ENCODE results near the gene RNF166. TPM values are rescaled to one million over a fixed set of nuclear protein-coding genes. Genes with fewer than 3 reads are reported as not detected.

RNF166 gene
- total and polyA plus RNA-seq, 11 donors: 9.3 to 28.5 (median 15.4) TPM

DNA sequence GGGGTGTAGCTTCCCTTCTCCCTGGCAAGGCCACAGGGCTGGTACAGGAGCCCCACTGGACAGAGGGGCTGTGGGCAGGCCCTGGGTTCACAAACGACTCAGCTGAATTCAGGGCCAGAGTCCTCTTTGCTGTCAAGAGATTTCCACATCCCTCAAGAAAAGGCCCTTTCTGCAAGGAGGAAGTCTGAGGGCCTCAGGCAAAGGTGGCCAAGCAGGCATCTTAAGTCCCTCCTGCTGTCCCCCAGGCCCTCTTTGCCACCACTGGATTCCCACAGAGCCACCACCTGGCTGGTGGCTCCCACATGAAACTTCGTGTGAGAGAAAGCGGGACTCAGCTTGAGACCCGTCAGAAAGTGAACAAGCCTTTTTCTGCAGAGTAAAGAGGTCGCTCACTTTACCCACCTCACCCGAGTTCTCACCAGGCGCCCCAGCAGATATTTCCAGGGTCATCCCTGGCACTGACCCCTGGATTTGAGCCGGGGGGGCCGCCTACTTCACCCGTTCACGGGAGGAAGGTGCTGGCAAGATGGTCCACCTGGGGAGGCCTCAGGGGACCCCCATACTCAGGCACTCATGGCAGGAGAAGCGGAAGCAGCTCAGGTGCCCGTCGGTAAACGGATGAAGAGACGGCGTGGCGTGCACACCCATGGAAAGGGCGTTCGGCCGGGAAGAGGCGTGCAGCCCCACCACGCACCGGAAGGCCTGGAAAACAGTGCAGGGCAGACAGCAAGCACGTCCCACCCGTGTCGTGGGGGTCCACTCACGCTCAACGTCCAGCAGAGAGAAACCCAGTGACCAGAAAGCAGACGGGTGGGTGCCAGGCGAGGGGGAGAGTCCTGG lies 3.6 kb downstream of the RNF166 start:
- TF ChIP-seq CTCF (IDR thresholded peaks at IDR 0.05): no peak
- DNase-seq (no peak), ATAC-seq (no peak)
- intact Hi-C loops (cut with DNase I): loop anchor here in 3 of 10 donors (5.0 to 10.0 kb wide), 3 partner anchors 50 to 248 kb away; partner anchors contain the start of genes CYBA (in 1 of the 3) and ZFPM1 (in 1 of the 3)
- Histone ChIP-seq H3K27ac (peak overlapping the region in 11 of 12 donors; percentile 66 to 97 (median 77)), H3K27me3 (no peaks in the 10 kb centered on the region), H3K9me3 (no peaks in the 10 kb centered on the region), H3K36me3 (peaks cover 0 to 28% (median 25%) of the 10 kb centered on the region in 9 donors), H3K4me1 (peaks cover 4 to 77% (median 58%) of the 10 kb centered on the region in 12 donors), H3K4me3 (peak overlapping the region in 6 of 12 donors; percentile 7 to 99 (median 25))
- 80 to 85% (median 83%) methylated on average over 30 to 31 of the region's 31 CpGs for WGBS, 4 donors

GRCh38 chr16:88701581-88702370 lies 4.4 kb downstream of the RNF166 start:
- no peak for TF ChIP-seq CTCF (IDR thresholded peaks at IDR 0.05)
- peak overlapping the region; percentile 54 to 97 (median 76) for H3K27ac ChIP-seq
- ATAC-seq (peak in 1 of 4 donors; percentile 23), DNase-seq (peak in 1 of 5 donors; percentile 44)
- intact Hi-C loops (cut with DNase I): loop anchor here in 3 of 10 donors (5.0 to 10.0 kb wide), 3 partner anchors 49 to 247 kb away; partner anchors contain the start of genes CYBA (in 1 of the 3) and ZFPM1 (in 1 of the 3)
- H3K4me1 ChIP-seq: peaks cover 4 to 69% (median 50%) of the 10 kb centered on the region in 12 donors
- 45 to 61% (median 52%) methylated on average over 7 to 30 of the region's 30 CpGs for WGBS, 4 donors
- no peaks in the 10 kb centered on the region for H3K27me3 ChIP-seq
- no peaks in the 10 kb centered on the region for H3K9me3 ChIP-seq
- peak overlapping the region in 9 of 12 donors; percentile 13 to 99 (median 28) for H3K4me3 ChIP-seq
- peaks cover 0 to 36% (median 33%) of the 10 kb centered on the region in 9 donors for H3K36me3 ChIP-seq

- Histone ChIP-seq H3K27ac (peak overlapping the region; percentile 54 to 97 (median 76)), H3K4me3 (peak overlapping the region in 9 of 12 donors; percentile 13 to 99 (median 32)), H3K36me3 (peaks cover 0 to 45% (median 39%) of the 10 kb centered on the region in 9 donors), H3K4me1 (peaks cover 4 to 66% (median 49%) of the 10 kb centered on the region in 12 donors), H3K9me3 (no peaks in the 10 kb centered on the region), H3K27me3 (no peaks in the 10 kb centered on the region)
- ATAC-seq (peak; percentile 81 to 91 (median 83)), DNase-seq (peak; percentile 94 to 97 (median 96))
- intact Hi-C loops (cut with DNase I): loop anchor here in 3 of 10 donors (5.0 to 10.0 kb wide), 3 partner anchors 49 to 246 kb away; partner anchors contain the start of genes CYBA (in 1 of the 3) and ZFPM1 (in 1 of the 3)
- 37 to 55% (median 50%) methylated on average over 28 to 42 of the region's 42 CpGs for WGBS, 4 donors
- no peak for TF ChIP-seq CTCF (IDR thresholded peaks at IDR 0.05)
- peak in 1 of 2 donors; percentile 15 for TF ChIP-seq POLR2A (IDR thresholded peaks at IDR 0.05)
These were observed 5.3 kb downstream of the RNF166 start for GRCh38 chr16:88700636-88701482.
